SKM-1 treated with dmso at 0.1 percent for 144 hours (cell line): ENCODE measurements around the gene INAFM1.
"Not testable (repeated sequence)": the region's sequence is repeated elsewhere in the genome, so short reads cannot be mapped to it uniquely, and the experiment has no call there.

ENCODE experiments used
- DNase-seq: peaks from one replicate; lab custom pipeline; 2025; ENCODE audit not compliant: unreplicated experiment; lab: John Stamatoyannopoulos, UW

INAFM1 gene

DNA sequence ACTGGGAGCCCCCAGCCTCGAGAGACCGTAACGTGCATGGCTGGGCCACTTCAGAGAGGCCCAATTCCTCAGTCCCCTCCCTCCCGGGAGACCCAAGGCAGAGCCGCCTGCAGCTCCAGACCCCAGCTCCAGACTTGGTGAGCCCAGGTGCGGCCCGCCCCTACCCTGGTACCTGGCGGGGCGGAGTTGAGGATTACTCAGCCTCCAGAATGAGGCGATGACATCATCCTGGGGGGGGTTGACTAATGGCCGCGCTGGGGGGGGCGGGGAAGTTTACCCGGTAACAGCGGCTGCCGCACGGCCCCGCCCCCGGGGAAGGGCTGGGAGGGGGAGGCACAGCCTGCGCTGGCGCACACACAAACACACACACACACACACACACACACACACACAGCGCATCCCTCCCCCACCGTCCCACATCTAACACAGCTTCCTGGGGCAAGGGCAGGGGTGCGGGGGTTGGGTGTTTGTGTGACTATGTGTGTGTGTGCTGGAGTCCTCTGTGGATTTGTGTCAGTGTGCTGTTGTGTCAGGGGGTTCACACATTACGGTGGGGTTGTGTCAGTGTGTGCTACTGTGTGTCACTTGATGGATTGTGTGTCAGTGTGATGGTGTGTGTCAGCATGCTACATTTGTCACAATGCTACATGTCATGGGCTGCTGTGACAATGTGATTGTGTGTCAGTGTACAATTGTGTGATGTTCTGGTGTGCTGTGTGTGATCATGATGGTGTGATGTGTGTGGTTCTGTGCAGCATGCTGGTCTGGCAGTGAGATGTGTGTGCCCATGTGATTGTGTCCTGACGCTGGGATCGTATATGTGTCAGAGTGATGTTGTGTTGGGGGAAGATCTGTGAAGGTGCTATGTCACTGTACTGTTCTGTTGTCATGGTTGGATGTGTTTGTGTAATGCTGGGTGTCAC is 33.4 kb upstream of the INAFM1 start:
- no peak for DNase-seq

DNA sequence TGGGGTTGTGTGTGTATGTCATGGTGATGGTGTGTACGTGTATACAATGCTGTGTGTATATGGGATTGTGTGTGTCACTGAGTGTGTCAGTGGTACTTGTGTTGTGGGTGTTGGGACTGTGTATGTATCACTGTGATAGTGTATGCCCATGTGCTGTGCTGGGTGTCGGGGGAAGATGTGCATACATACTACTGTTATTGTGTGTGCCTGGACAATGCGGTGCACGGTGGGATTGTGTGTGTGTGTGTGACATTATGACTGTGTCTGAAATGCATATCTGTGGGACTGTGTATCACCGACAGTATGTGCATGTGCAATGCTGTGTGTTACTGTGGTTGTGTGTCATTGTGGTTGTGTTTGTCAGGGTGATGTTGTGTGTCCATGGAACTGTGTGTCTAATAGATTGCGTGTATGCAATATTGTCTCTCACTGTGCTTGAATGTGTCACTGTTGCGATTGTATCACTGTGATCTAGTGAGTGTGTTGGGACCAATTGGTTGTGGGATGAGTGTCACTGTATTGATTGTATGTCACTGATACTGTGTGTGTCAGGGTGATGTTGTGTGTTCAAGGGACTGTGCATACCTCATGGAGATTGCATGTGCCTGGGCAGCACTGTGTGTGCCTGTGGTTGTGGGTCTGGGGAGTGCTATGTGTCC is 32.6 kb upstream of the INAFM1 start:
- no peak for DNase-seq

DNA sequence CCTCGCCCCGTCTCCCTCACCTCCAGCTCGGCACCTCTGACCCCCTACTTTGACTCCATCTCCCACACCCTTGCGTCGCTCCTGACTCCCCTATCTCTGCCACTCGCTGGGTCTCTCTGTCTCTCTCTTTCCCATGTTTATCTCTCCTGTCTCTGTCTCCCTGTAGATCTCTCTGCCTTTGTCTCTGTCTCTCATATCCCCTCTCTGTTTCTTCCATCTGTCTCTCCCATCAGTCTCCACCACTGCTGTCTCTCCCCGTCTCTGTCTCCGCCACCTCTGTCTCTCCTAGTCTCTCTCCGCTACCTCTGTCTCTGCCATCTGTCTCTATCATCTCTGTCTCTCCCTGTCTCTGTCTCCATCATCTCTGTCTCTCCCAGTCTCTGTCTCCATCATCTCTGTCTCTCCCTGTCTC is 31.3 kb upstream of the INAFM1 start:
- DNase-seq: no peak

DNA sequence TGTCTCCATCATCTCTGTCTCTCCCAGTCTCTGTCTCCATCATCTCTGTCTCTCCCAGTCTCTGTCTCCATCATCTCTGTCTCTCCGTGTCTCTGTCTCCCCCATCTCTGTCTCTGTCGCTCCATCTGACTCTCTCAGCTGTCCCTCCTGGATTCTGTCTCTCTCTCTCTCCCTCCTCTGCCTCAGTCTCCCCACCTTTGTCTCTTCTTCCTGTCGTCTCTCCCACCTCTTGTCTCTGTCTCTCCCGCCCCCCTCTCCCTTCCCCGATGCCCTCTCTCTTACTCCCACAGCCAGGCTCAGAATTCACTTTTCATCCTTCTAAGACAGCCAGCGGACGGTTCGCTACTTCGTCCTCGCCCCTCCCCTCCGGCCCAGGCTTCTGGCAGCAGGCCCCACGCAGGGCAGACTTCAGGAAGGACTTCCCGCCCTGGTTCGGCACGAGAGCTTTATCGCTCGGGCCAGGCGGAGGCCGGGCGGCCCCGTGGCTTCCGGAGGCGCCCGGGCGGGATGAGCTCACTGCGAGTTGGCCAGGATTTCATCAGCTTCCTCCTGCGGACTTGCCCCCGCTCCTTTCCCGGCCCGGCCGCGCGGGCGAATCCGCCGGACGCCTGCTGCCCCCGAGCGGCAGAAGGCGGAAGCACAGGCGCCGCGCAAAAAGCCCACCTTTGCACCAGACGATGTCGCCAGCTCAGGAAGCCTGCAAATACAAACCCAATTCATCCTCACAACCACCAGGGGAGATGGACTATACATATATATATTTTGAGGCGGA is 30.7 kb upstream of the INAFM1 start:
- DNase-seq: peak; percentile 84

DNA sequence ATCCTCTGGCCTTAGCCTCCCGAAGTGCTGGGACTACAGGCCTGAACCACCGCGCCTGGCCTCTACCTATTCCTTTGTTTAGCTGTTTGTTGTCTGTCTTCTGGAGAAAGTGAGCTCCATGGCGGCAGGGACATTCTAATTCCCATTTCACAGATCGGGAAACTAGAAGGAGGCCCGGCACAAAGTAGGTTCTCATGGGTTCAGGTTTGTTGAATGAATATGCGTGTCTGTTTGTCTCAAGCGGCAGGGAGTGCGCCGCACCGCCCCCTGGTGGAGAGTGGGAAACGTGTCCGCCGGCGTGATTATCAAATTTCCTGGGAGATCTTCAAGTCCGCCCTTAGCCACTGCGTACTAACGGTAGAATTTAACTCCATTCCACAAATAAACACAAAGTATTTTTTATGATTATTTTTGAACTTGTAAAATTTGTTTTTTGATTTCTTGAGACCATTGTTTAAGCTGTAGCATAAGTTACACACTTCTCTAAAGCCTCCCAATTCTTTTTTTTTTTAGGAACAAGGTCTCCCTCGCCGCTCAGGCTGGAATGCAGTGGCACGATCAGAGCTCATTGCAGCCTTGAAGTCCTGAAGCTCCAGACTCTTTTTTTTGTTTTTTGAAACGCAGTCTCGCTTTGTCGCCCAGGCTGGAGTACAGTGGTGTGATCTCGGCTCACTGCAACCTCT is 27.2 kb upstream of the INAFM1 start:
- peak; percentile 28 for DNase-seq

DNA sequence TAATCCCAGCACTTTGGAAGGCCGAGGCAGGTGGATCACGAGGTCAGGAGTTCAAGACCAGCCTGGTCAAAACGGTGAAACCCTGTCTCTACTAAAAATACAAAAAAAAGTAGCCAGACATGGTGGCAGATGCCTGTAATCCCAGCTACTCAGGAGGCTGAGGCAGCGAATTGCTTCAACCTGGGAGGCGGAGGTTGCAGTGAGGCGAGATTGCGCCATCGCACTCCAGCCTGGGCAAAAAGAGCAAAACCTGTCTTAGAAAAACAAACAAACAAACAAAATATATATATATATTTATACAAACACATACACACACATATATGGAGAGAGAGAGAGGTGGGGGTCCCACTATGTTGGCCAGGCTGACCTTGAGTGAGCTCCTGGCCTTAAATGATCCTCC is 21.7 kb upstream of the INAFM1 start:
- DNase-seq: not testable (repeated sequence)

DNA sequence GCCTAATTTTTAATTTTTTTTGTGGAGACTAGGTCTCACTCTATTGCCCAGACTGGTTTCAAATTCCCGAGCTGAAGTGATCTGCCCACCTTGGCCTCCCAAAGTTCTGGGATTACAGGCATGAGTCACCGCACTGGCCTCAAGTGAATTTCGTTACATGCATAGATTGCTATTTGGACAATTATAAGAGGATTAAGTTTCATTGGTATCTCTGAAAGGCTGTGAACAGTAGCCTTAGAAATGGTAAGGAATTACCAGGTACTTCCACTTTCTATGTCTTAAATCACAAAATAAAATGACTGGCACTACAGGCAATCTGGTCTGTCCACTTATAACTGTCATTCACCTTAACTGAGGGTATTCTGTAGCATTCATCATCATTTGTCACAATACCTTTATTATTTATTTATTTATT is 21.2 kb upstream of the INAFM1 start:
- DNase-seq: no peak

DNA sequence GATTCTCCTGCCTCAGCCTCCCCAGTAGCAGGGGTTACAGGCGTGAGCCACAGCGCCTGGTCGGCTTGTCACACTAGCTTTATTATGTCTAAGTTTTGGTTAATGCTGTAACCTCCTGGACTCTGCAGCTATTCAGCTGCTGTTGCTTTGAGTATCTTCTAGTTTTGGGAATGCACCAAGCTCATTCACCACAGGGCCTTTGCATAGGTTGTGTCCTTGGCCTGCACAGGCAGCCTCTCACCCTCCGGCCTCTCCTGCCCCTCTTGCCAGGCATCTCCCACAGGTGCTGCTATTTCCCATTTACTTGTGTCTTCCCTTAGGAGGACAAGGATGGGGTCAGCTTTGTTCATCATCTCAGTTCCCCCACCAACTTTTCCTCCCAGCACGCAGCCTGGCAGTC is 20.7 kb upstream of the INAFM1 start:
- no peak for DNase-seq

DNA sequence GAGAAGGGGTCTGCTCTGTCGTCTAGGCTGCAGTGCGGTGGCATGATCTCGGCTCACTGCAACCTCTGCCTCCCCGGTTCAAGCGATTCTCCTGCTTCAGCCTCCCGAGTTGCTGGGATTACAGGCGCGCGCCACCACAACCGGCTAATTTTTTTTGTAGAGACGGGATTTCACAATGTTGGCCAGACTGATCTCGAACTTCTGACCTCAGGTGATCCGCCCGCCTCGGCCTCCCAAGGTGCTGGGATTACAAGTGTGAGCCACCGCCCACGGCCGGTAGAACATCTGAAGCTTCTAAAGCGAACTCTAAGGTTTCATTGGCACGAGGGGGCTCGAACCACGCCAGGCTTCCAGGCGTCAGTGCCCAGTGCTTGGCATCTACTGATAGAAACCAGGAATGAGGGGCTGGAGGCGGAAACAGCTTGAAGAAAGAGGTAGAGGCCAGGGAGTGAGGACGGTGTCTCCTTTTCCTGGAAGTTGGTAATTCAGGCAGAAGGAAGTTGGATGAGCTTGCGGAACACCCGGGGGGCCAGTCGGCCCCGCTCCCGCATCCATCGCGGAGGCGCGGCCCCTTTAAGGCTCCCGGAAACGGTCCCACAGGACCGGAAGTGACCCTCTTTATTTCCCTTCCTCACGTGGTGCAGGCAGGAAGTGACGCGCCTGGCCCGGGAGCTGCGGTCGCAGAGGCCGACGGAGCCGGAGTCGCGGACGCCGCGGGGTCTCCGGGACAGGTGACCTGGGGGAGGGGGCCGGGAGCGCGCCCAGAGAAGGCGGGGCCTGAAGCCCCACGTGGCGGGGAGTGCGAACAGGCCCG is 18.6 kb upstream of the INAFM1 start, which contains the start of gene CCDC9:
TSS of gene CCDC9 (plus strand) at position 647 of the 814 bp plus-strand sequence. CDS start 1,876 bp downstream, outside the sequence.
- peak; percentile 77 for DNase-seq

DNA sequence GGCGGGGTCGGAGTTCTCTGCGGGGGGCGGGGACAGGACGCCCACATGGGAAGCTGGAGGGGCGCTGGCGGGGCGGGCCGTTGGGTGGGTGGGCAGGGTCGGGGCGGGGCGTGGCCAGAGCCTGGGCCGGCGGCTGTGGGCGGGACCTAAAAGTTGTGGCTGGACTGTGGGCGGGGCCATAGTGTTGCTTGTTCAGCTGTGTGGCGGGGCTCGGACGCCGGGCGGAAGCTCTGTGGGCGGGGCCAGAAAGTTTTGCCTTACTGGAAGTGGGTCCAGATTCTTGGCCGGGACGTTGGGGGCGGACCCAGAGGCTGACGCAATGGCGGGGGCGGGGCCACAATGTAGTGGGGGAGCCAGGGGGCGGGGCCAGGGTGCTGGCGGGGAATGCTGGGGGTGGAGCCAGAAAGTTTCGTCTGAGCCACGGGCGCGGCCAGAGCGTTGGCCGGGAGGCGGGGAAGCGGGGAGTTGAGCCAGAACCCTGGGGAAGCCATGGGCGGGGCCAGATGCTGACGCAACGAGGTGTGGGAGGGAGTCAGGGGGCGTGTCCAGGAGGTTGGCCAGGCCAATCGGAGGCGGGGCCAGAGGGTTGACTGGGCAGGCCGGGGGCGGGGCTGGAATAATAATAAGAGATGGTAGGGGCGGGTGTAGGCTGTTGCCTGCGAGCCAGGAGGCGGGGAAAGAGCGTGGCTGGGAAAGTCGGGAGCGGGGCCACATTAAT is 17.8 kb upstream of the INAFM1 start:
- peak; percentile 93 for DNase-seq

DNA sequence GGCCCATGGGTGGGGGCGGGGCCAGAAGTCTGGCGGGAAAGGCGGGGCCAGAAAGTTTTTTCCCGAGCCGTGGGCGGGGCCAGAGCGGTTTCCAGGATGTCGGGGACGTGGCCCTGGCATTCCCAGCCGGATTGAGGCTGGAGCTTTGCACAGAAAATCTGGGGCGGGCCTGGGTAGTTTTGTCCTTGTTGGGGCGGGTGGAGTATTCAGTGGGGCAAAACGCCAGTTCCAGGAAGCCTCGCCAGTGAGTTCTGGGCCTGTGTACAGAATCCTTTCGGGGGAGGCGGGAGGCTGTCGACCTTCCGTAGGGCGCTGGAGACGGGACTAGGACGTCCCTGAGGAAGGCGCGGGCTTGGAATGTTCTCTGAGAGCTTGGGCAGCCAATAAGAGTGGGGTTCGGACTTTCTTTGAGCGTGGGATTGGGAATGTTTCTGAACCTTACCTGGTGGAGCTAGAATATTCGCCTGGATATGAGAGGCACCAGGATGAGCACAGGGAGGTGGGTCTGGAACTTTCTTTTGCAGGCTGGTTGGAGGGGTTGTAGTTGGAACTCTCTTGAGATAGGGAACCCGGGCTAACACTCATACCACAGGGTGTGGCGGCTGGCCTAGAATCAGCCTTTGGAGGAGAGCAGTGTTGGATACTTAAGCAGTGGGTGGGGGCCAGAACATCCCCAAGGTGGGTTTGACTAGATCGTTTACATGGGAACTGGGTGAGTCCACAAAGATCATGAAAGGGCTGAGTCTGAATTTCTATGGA is 17.1 kb upstream of the INAFM1 start:
- no peak for DNase-seq

DNA sequence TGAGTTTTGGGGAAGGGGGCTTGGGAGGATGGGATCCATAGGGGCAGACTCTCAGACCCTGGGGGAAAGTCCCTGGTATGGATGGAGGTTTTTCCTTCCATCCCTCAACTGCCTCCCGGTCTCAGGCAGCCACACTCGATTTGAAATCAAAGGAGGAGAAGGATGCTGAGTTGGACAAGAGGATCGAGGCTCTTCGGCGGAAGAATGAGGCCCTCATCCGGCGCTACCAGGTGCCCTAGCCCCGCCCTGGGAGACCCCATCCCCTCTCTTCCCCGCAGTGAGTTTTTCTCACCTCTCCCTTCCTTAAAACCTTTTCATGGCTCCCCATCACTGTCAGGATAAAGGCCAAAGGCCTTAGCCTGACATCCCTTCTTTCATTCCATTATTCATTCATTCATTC is 16.3 kb upstream of the INAFM1 start:
- no peak for DNase-seq

DNA sequence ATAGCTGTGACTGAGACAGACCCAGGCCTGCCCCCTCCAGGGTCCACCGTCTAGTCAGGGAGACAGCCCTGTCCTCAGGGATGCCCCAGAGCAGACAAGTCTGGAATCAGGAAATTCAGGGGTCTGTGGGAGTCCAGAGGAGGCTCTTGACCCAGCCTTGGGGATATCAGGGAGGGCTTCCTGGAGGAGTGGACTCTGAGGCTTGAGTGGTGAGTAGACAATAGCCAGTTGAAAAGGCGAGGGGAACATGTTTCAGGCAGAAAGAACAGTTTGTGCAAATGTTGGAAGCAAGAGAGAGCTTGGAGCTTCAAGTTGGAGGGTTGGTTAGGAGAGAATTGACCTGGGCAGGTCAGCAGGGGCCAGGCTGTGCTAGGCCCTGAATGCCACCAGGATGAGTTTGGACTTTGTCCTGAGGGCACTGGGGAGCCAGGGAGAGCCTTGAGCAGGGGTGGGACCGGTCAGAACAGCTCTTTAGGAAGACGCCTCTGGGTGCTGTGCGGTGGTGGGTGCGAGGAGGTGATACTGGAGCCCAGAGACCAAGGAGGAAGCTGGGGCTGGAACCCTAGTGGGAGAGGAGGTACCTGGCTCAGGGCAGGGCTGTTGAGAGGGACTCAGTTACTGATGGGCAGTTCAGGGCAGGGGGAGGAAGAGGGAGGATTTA is 15.7 kb upstream of the INAFM1 start:
- DNase-seq: no peak

DNA sequence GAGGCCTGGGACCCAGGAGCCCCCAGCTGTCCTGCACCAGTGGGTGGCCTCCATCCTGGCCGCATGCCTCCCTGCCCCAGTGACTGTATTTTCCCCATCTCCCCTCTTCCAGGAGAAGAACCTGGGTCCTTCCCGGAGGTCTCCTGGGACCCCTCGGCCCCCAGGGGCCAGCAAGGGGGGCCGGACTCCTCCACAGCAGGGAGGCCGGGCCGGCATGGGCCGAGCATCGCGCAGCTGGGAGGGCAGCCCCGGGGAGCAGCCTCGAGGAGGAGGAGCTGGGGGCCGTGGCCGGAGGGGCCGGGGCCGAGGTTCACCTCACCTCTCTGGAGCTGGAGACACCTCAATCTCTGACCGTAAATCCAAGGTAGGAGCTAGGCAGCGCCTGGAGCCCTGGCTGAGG is 14.2 kb upstream of the INAFM1 start:
- no peak for DNase-seq

DNA sequence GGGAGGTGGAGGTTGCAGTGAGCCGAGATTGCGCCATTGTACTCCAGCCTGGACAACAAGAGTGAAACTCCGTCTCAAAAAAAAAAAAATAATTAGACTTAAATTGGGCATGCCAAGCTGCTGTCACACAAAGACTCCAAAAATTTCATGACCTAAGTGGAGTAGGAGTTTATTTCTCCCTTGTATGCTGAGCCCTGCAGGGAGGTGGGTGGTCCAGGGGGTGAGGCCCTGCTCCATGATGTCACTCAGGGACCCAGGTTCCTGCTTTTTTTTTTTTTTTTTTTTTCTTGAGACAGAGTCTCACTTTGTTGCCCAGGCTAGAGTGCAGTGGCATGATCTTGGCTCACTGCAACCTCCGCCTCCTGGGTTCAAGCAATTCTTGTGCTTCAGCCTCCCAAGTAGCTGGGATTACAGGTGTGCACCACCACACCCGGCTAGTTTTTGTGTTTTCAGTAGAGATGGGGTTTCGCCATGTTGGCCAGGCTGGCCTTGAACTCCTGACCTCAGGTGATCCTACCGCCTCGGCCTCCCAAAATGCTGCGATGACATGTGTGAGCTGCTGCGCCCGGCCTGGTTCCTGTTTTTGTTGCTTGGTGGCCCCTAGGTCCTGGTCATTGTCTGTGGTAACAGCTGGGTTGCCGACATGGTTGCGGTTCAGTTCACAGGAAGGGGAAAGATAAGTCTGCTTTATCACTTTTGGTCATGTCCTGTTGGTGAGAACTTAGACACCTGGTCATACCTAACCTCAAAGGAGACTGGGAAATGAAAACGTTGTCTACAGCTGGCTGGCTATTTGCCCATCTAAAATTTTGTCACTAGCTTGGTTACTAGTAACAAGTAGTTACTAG is 12.5 kb upstream of the INAFM1 start:
- not testable (repeated sequence) for DNase-seq

DNA sequence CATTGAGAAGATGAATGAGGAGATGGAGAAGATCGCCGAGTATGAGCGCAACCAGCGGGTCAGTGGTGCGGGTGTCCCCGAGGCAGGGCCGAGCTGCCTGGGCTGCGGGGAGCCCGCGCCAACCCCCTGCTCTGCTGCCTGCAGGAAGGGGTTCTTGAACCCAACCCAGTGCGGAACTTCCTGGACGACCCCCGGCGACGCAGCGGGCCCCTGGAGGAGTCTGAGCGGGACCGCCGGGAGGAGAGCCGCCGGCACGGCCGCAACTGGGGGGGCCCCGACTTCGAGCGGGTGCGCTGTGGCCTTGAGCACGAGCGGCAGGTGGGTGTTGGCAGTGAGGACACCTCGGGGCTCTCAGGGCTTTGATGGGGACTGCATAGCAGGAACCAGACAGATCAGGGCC is 10.1 kb upstream of the INAFM1 start:
- no peak for DNase-seq

DNA sequence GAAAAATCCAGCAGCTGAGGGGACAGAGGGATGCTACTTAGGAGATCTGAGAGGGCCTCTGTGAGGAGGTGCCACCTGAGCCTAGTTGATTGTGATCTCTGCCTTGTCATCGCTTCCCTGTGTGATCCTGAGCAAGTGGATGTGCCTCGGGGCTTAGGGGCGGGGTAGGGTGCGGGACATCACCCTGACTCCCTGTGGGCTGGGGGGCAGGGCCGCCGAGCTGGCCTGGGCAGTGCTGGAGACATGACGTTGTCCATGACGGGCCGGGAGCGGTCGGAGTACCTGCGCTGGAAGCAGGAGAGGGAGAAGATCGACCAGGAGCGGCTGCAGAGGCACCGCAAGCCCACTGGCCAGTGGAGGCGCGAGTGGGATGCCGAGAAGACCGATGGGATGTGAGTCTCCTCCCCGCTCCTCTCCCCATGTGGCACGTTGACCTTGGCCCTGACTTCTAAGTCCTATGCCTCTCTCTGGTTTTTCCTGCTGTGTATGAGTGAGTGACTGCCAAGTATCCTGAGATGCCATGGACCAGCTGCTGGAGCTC is 8.2 kb upstream of the INAFM1 start:
- no peak for DNase-seq
